Epithelial cell of esophagus (primary cell): Measurements from ENCODE around the gene OR2A12.

Source experiments
- DNase-seq: peaks from one replicate; pipeline ENCODE4 v3.0.0; 2010; ENCODE audit warnings: low read depth
- H3K4me3 ChIP-seq: 2 replicates; pipeline ENCODE4 v1.5.1; 2011; ENCODE audit warnings: mild to moderate bottlenecking, low read length, control low read depth
- CTCF ChIP-seq: IDR thresholded peaks from 2 replicates; pipeline ENCODE4 v1.5.1; 2011; ENCODE audit warnings: low read depth, mild to moderate bottlenecking, low read length, control low read depth, inconsistent platforms; ENCODE audit not compliant: insufficient read depth; ENCODE audit errors: missing control alignments

The OR2A12 gene

GRCh38 chr7:144130730-144131129 is 44.7 kb downstream of the OR2A12 start:
- no peak for DNase-seq
- no peak for TF ChIP-seq CTCF
- no peak overlapping the region for H3K4me3 ChIP-seq

- no peak overlapping the region for H3K4me3 ChIP-seq
- no peak for TF ChIP-seq CTCF
- no peak for DNase-seq
These were observed 46.2 kb downstream of the OR2A12 start for GRCh38 chr7:144132262-144132661.

GRCh38 chr7:144133307-144133706 is 47.2 kb downstream of the OR2A12 start:
- no peak for TF ChIP-seq CTCF
- no peak overlapping the region for H3K4me3 ChIP-seq
- no peak for DNase-seq

GRCh38 chr7:144134116-144134515 is 48.0 kb downstream of the OR2A12 start:
- no peak for TF ChIP-seq CTCF
- DNase-seq, result no peak
- no peak overlapping the region for H3K4me3 ChIP-seq

GRCh38 chr7:144137501-144137900 is 51.4 kb downstream of the OR2A12 start:
- H3K4me3 ChIP-seq, result no peak overlapping the region
- TF ChIP-seq CTCF, result no peak
- DNase-seq, result no peak

- TF ChIP-seq CTCF, result no peak
- no peak for DNase-seq
- no peak overlapping the region for H3K4me3 ChIP-seq
These were observed 56.1 kb downstream of the OR2A12 start for GRCh38 chr7:144142187-144142586.

GRCh38 chr7:144144426-144144825 is 58.3 kb downstream of the OR2A12 start:
- no peak overlapping the region for H3K4me3 ChIP-seq
- no peak for DNase-seq
- TF ChIP-seq CTCF, result no peak
